K562 (cell line): ENCODE measurements around the gene MLLT3.

Source experiments
- EP400 ChIP-seq: fragments of 450-650 bp; IDR thresholded peaks from 2 replicates; pipeline ENCODE4 v1.6.1; 2017; ENCODE audit warnings: antibody characterized with exemption, mild to moderate bottlenecking, moderate library complexity
- HIVEP1 ChIP-seq: fragments of 250-450 bp; sonication (Bioruptor Pico); IDR thresholded peaks from 2 replicates; pipeline ENCODE4 v1.4.0; 2020; ENCODE audit warnings: mild to moderate bottlenecking
- SMAD2 ChIP-seq: fragments of 150-350 bp; IDR thresholded peaks from 2 replicates; pipeline ENCODE4 v1.6.1; 2014; ENCODE audit warnings: low read depth, mild to moderate bottlenecking, low read length
- ZFP36 ChIP-seq: fragments of 150-350 bp; IDR thresholded peaks from 2 replicates; pipeline ENCODE4 v1.6.1; 2018; ENCODE audit warnings: low read length, low read depth; ENCODE audit not compliant: partially characterized antibody

GRCh38 chr9:20295555-20295954, 326.7 kb downstream of the MLLT3 start:
- no peak for TF ChIP-seq EP400
- no peak for TF ChIP-seq SMAD2
- no peak for TF ChIP-seq HIVEP1 (CRISPR knock-in tag)
- TF ChIP-seq ZFP36, result no peak
